SK-N-SH (cell line): Measurements from ENCODE around the gene ACBD6. TPM values are rescaled to one million over a fixed set of nuclear protein-coding genes. Genes with fewer than 3 reads are reported as not detected.
A peak's percentile ranks its signal among the peaks of the same experiment; 100 is the strongest.

Experiments used
- CTCF ChIA-PET: fragments of 300-600, 350-600 bp; formaldehyde crosslinking; extraction: SDS; loops from one replicate; lab custom pipeline; 2021; lab: Yijun Ruan, JAX
- POLR2A ChIA-PET: fragments of 350-600 bp; sonication (Branson Sonifier 250); formaldehyde crosslinking; extraction: SDS; loops from one replicate; lab custom pipeline; 2020; ENCODE audit warnings: antibody characterized with exemption, inconsistent platforms; lab: Yijun Ruan, JAX
- DNase-seq: peaks from one replicate; pipeline ENCODE4 v3.0.0; 2012
- H2AFZ ChIP-seq: fragments of 200-600 bp; sonication (generic); 2 replicates; pipeline ENCODE4 v1.8.1; 2016; ENCODE audit warnings: antibody characterized with exemption, mild to moderate bottlenecking, low read depth
- H3F3A ChIP-seq: fragments of 200-600 bp; sonication (generic); replicated peaks from 2 replicates; pipeline ENCODE3; 2016; ENCODE audit warnings: antibody characterized with exemption, mild to moderate bottlenecking; ENCODE audit not compliant: insufficient read depth
- H3K27ac ChIP-seq, 2 experiments: fragments of 200-500 bp in 1 of 2; fragments of 200-600 bp in 1 of 2; sonication (Bioruptor generic) in 1 of 2; sonication (generic), shearing (Covaris generic) in 1 of 2; 2 replicates each; pipeline versions ENCODE4 v1.5.1 to v1.6.1; 2014 to 2016; ENCODE audit warnings: low read depth in 2 of 2, inconsistent platforms in 1 of 2, low read length in 1 of 2, mild to moderate bottlenecking in 1 of 2, mixed read lengths in 1 of 2
- H3K27me3 ChIP-seq: fragments of 200-600 bp; sonication (generic), shearing (Covaris generic); 2 replicates; pipeline ENCODE4 v1.6.1; 2016; ENCODE audit warnings: mixed run types; ENCODE audit not compliant: insufficient read depth
- H3K36me3 ChIP-seq, 2 experiments: fragments of 200-500 bp in 1 of 2; fragments of 200-600 bp in 1 of 2; sonication (Bioruptor generic) in 1 of 2; sonication (generic) in 1 of 2; replicated peaks in 1 of 2; 2 replicates each; pipeline versions ENCODE3 to v1.5.1; 2014 to 2016; ENCODE audit warnings: low read length in 1 of 2, mild to moderate bottlenecking in 1 of 2; ENCODE audit not compliant: insufficient read depth in 2 of 2, control insufficient read depth in 1 of 2
- H3K4me1 ChIP-seq, 2 experiments: fragments of 200-500 bp in 1 of 2; fragments of 200-600 bp in 1 of 2; sonication (Bioruptor generic) in 1 of 2; sonication (generic), shearing (Covaris generic) in 1 of 2; 2 replicates each; pipeline versions ENCODE4 v1.5.1 to v1.6.1; 2014 to 2016; ENCODE audit warnings: low read depth in 1 of 2, low read length in 1 of 2, mixed run types in 1 of 2; ENCODE audit not compliant: insufficient read depth in 2 of 2, control insufficient read depth in 1 of 2
- H3K4me2 ChIP-seq: fragments of 200-600 bp; sonication (generic), shearing (Covaris generic); 2 replicates; pipeline ENCODE4 v1.6.1; 2017; ENCODE audit warnings: mixed run types
- H3K4me3 ChIP-seq, 2 experiments: fragments of 200-500 bp in 1 of 2; fragments of 200-600 bp in 1 of 2; sonication (Bioruptor generic) in 1 of 2; sonication (generic), shearing (Covaris generic) in 1 of 2; 2 replicates each; pipeline versions ENCODE4 v1.5.1 to v1.8.1; 2014 to 2016; ENCODE audit warnings: low read depth in 2 of 2, inconsistent platforms in 1 of 2, low read length in 1 of 2, mild to moderate bottlenecking in 1 of 2, mixed read lengths in 1 of 2, moderate library complexity in 1 of 2
- H3K79me2 ChIP-seq: fragments of 200-600 bp; sonication (generic); 2 replicates; pipeline ENCODE4 v1.8.1; 2017; ENCODE audit warnings: mild to moderate bottlenecking; ENCODE audit not compliant: insufficient read depth
- H3K9ac ChIP-seq: fragments of 200-600 bp; sonication (generic); 2 replicates; pipeline ENCODE4 v1.6.1; 2017; ENCODE audit warnings: mixed run types
- H3K9me2 ChIP-seq: fragments of 200-600 bp; sonication (generic); 2 replicates; pipeline ENCODE4 v1.6.1; 2017; ENCODE audit warnings: mixed run types
- H3K9me3 ChIP-seq: fragments of 200-600 bp; sonication (generic); 2 replicates; pipeline ENCODE4 v1.6.1; 2017; ENCODE audit warnings: mixed run types, mild to moderate bottlenecking, moderate library complexity
- H4K20me1 ChIP-seq: fragments of 200-600 bp; sonication (generic); 2 replicates; pipeline ENCODE4 v1.6.1; 2017; ENCODE audit warnings: mild to moderate bottlenecking, mixed run types; ENCODE audit not compliant: insufficient read depth
- ELF1 ChIP-seq: IDR thresholded peaks from 2 replicates; pipeline ENCODE4 v1.4.0; 2012
- EP300 ChIP-seq, 2 experiments: IDR thresholded peaks; 2 replicates each; pipeline versions ENCODE4 v1.4.0 to v1.6.1; 2012; ENCODE audit warnings: borderline replicate concordance in 1 of 2, low read depth in 1 of 2, low read length in 1 of 2
- FOXM1 ChIP-seq: IDR thresholded peaks from 2 replicates; pipeline ENCODE4 v1.4.0; 2012; ENCODE audit warnings: low read depth, mild to moderate bottlenecking
- GATA2 ChIP-seq: sonication (generic); formaldehyde crosslinking; IDR thresholded peaks from 2 replicates; pipeline ENCODE4 v1.5.0; 2020; ENCODE audit warnings: mild to moderate bottlenecking, missing genetic modification reagents
- JUND ChIP-seq: IDR thresholded peaks from 2 replicates; pipeline ENCODE4 v1.4.0; 2012
- POLR2AphosphoS5 ChIP-seq: IDR thresholded peaks from 2 replicates; pipeline ENCODE4 v1.6.1; 2012; ENCODE audit warnings: low read depth, low read length
- RAD21 ChIP-seq: IDR thresholded peaks from 2 replicates; pipeline ENCODE4 v1.6.1; 2012; ENCODE audit warnings: mild to moderate bottlenecking, low read length
- RCOR1 ChIP-seq: fragments of 150-350 bp; IDR thresholded peaks from 2 replicates; pipeline ENCODE4 v1.6.1; 2017; ENCODE audit warnings: antibody characterized with exemption, low read length
- TCF12 ChIP-seq: IDR thresholded peaks from 2 replicates; pipeline ENCODE4 v1.4.0; 2012
- polyA plus RNA-seq, 3 experiments: library from polyadenylated mRNA; depleted of rRNA; stranded (reverse); fragments of >200 nt; gene quantifications; 2 replicates each; pipeline ENCODE4 v1.2.3, GENCODE V29; 2012
- TF ChIP-seq, protein P1 (sequence below): IDR thresholded peaks from 2 replicates; pipeline ENCODE4; 2012
- TF ChIP-seq, protein P2 (sequence below): IDR thresholded peaks from 2 replicates; pipeline ENCODE4 v1.4.0; 2012; ENCODE audit warnings: low read depth
- TF ChIP-seq, protein P3 (sequence below): IDR thresholded peaks from 2 replicates; pipeline ENCODE4 v1.6.1; 2012; ENCODE audit warnings: mild to moderate bottlenecking, low read depth, low read length, moderate library complexity
- TF ChIP-seq, protein P4 (sequence below): fragments of 150-350 bp; IDR thresholded peaks from 2 replicates; pipeline ENCODE4 v1.6.1; 2016; ENCODE audit warnings: mild to moderate bottlenecking, low read depth, low read length
- TF ChIP-seq, protein P5 (sequence below): fragments of 150-350 bp; IDR thresholded peaks from 2 replicates; pipeline ENCODE4 v1.6.1; 2017; ENCODE audit warnings: antibody characterized with exemption, low read length, low read depth, borderline replicate concordance

The ACBD6 gene
- polyA plus RNA-seq, 1 of the 3 experiments (the other 2 are of a cell fraction), result 60.9 TPM

DNA sequence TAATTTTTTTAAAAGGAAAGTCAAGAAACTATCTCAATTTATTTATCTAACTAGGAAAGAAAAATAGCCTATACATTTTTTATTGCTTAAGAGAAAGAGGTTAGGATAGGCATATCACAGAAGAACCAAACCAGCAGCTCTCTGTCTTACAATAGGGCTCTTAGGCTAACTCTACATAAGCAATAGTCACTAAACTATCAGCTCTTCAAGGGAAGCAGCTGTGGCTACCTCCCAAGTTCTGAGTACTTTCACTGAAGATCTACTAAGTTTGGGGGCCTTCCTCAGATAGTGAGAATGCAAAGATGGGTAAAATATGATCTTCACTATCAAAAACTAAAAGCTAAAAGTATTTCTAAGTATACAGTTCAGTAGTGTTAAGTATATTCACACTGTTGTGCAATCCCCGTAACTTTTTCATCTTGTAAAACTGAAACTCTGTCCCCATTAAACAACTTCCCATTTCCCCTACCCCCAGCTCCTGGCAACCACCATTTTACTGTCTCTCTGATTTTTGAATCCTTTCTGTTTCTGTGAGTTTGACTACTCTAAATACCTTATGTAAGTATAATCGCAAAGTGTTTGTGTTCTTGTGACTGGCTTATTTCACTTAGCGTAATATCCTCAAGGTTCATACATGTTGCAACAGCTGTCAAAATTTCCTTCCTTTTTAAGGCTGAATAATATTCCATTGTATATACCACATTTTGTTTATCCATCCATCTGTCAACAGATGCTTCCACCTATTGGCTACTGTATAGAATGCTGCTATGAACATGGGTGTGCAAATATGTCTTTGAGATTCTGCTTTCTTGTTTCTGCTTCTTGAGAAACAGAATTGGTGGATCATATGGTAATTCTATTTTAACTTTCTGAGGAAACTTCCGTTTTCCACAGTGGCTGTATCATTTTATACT is 73.3 kb downstream of the ACBD6 start (continued):
- TF ChIP-seq, protein P1, sequence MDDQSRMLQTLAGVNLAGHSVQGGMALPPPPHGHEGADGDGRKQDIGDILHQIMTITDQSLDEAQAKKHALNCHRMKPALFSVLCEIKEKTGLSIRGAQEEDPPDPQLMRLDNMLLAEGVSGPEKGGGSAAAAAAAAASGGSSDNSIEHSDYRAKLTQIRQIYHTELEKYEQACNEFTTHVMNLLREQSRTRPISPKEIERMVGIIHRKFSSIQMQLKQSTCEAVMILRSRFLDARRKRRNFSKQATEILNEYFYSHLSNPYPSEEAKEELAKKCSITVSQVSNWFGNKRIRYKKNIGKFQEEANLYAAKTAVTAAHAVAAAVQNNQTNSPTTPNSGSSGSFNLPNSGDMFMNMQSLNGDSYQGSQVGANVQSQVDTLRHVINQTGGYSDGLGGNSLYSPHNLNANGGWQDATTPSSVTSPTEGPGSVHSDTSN, result no peak
- TF ChIP-seq FOXM1, result no peak
- no peak for TF ChIP-seq POLR2AphosphoS5
- TF ChIP-seq, protein P2, sequence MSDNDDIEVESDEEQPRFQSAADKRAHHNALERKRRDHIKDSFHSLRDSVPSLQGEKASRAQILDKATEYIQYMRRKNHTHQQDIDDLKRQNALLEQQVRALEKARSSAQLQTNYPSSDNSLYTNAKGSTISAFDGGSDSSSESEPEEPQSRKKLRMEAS, result no peak
- no peak for TF ChIP-seq RCOR1
- TF ChIP-seq, protein P3, sequence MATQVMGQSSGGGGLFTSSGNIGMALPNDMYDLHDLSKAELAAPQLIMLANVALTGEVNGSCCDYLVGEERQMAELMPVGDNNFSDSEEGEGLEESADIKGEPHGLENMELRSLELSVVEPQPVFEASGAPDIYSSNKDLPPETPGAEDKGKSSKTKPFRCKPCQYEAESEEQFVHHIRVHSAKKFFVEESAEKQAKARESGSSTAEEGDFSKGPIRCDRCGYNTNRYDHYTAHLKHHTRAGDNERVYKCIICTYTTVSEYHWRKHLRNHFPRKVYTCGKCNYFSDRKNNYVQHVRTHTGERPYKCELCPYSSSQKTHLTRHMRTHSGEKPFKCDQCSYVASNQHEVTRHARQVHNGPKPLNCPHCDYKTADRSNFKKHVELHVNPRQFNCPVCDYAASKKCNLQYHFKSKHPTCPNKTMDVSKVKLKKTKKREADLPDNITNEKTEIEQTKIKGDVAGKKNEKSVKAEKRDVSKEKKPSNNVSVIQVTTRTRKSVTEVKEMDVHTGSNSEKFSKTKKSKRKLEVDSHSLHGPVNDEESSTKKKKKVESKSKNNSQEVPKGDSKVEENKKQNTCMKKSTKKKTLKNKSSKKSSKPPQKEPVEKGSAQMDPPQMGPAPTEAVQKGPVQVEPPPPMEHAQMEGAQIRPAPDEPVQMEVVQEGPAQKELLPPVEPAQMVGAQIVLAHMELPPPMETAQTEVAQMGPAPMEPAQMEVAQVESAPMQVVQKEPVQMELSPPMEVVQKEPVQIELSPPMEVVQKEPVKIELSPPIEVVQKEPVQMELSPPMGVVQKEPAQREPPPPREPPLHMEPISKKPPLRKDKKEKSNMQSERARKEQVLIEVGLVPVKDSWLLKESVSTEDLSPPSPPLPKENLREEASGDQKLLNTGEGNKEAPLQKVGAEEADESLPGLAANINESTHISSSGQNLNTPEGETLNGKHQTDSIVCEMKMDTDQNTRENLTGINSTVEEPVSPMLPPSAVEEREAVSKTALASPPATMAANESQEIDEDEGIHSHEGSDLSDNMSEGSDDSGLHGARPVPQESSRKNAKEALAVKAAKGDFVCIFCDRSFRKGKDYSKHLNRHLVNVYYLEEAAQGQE, result no peak
- TF ChIP-seq, protein P4, sequence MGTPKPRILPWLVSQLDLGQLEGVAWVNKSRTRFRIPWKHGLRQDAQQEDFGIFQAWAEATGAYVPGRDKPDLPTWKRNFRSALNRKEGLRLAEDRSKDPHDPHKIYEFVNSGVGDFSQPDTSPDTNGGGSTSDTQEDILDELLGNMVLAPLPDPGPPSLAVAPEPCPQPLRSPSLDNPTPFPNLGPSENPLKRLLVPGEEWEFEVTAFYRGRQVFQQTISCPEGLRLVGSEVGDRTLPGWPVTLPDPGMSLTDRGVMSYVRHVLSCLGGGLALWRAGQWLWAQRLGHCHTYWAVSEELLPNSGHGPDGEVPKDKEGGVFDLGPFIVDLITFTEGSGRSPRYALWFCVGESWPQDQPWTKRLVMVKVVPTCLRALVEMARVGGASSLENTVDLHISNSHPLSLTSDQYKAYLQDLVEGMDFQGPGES, result no peak
- TF ChIP-seq RAD21, result no peak
- no peak for TF ChIP-seq JUND
- no peak for TF ChIP-seq GATA2 (CRISPR knock-in tag)

DNA sequence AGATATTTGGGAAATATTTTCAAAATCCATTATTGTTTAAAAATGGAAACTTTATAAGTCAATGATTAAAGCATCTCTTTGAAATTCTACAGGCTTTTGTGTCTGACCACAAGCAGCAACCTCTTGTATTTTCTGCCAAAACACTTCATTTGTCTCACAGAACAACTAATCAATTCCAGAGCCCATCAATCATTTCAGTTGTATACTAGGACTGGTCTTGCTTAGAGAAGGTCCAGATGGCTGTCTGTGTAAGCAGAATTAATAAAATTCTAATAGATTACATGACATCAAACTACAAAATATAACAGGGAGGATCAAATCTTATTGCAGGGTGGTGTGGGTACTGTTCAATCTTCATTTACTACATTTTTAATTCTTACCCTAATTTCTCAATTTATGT is 76.4 kb downstream of the ACBD6 start:
- peak overlapping the region in 1 of 2 experiments; percentile 69; a peak in 2 of 4 replicates for H3K27ac ChIP-seq
- H3K4me2 ChIP-seq, result no peak overlapping the region
- H2AFZ ChIP-seq, result no peak overlapping the region
- H3K9me2 ChIP-seq, result no peaks in the 10 kb centered on the region
- H3K9me3 ChIP-seq, result no peaks in the 10 kb centered on the region
- peaks cover 0 to 14% of the 10 kb centered on the region in 2 experiments; a peak in 2 of 4 replicates for H3K4me1 ChIP-seq
- DNase-seq, result peak; percentile 36
- no peaks in the 10 kb centered on the region for H3K27me3 ChIP-seq
- H3K9ac ChIP-seq, result no peak overlapping the region
- peaks cover 8 to 17% of the 10 kb centered on the region in 2 experiments for H3K36me3 ChIP-seq
- H3K79me2 ChIP-seq, result peaks cover 8% of the 10 kb centered on the region
- TF ChIP-seq POLR2AphosphoS5, result 0 out of 2 replicates have a peak, but pooled peaks have one; percentile 33
- TF ChIP-seq, protein P5, sequence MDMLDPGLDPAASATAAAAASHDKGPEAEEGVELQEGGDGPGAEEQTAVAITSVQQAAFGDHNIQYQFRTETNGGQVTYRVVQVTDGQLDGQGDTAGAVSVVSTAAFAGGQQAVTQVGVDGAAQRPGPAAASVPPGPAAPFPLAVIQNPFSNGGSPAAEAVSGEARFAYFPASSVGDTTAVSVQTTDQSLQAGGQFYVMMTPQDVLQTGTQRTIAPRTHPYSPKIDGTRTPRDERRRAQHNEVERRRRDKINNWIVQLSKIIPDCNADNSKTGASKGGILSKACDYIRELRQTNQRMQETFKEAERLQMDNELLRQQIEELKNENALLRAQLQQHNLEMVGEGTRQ, result no peak
- TF ChIP-seq EP300 (IDR thresholded peaks at IDR 0.05; ENCODE audit: borderline replicate concordance in 1 of 2, low read depth in 1 of 2, low read length in 1 of 2), result peak in 1 of 2 experiments; percentile 77; a peak in 2 of 4 replicates
- peak; percentile 43; the same call in 1 of the 2 replicates for TF ChIP-seq RCOR1
- TF ChIP-seq, protein P1, result peak; percentile 45; the same call in 1 of the 2 replicates
- no peak for TF ChIP-seq ELF1
- TF ChIP-seq TCF12, result peak; percentile 68
- ChIA-PET CTCF (interaction anchor here (1.1 to 2.8 kb wide), 5 partner anchors 10 to 720 kb away, joined by 3 to 12 read pairs (median 4); no protein-coding TSS in a partner anchor), POLR2A (no interaction called here)
- H4K20me1 ChIP-seq, result no peaks in the 10 kb centered on the region
- no peak overlapping the region for H3K4me3 ChIP-seq
- peaks cover 4% of the 10 kb centered on the region for H3F3A ChIP-seq
